LNCAP (cell line): ENCODE measurements around the gene NUDT1.
A peak's percentile ranks its signal among the peaks of the same experiment; 100 is the strongest.

Experiments used
- TF ChIP-seq, protein P1 (sequence below): fragments of 450-650 bp; IDR thresholded peaks from 2 replicates; pipeline ENCODE4 v1.5.1; 2017; ENCODE audit warnings: mild to moderate bottlenecking

The NUDT1 gene

DNA sequence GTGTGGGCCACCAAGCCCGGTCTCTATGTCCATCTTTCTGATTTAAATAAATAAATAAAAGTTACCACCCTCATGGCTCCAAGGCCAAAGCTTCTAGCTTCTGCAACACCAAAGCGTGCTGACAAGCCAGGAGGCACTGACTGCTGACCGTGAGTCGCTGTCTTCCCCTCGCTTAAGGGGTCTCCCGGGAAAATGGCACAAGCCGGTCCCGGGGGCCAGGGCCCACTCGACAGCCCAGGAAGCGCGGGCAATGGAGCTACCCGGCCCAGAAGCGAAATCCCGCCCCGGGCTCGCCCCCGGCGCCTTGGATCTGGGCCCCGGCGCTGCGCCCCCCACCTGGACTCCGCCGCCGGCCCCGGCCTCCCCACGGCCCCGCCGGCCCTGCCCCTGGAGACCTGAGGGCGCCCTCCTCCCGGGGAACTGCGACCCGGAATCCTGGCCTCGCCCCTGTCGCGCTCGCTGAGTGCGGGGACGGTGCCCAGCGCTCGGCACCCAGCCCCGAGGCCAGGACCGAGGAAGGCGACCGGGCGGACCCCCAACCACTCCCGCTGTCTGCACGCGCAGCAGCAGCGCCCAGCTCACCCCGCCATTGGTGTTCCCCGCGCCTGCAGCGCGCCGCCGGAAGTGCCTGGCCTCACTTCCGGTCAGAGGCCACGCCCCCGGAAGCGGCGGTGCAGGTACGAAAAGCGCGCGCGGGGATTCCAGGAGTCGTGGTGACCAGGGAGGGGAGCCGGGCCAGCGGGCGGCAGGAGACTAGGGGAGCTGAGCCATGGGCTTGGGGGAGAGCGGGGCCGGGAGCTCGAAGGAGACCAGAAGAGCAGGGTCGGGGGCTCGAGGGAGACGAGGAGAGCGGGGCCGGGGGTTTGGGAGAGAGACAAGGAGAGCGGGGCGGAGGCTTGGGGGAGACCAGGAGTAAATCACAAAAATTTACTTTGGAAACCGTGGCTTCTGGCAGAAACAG is at the start of gene NUDT1, which contains the start of gene MRM2:
Gene NUDT1, plus strand, starts transcription at position 647 of the 961 bp plus-strand sequence. CDS start 2,349 bp downstream, outside the sequence.
Gene MRM2, minus strand, starts transcription at position 626 of the 961 bp plus-strand sequence. Its CDS starts 36 bp downstream, at position 590.
- TF ChIP-seq, protein P1, sequence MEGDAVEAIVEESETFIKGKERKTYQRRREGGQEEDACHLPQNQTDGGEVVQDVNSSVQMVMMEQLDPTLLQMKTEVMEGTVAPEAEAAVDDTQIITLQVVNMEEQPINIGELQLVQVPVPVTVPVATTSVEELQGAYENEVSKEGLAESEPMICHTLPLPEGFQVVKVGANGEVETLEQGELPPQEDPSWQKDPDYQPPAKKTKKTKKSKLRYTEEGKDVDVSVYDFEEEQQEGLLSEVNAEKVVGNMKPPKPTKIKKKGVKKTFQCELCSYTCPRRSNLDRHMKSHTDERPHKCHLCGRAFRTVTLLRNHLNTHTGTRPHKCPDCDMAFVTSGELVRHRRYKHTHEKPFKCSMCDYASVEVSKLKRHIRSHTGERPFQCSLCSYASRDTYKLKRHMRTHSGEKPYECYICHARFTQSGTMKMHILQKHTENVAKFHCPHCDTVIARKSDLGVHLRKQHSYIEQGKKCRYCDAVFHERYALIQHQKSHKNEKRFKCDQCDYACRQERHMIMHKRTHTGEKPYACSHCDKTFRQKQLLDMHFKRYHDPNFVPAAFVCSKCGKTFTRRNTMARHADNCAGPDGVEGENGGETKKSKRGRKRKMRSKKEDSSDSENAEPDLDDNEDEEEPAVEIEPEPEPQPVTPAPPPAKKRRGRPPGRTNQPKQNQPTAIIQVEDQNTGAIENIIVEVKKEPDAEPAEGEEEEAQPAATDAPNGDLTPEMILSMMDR: peak; percentile 15; the same call in 1 of the 2 replicates

DNA sequence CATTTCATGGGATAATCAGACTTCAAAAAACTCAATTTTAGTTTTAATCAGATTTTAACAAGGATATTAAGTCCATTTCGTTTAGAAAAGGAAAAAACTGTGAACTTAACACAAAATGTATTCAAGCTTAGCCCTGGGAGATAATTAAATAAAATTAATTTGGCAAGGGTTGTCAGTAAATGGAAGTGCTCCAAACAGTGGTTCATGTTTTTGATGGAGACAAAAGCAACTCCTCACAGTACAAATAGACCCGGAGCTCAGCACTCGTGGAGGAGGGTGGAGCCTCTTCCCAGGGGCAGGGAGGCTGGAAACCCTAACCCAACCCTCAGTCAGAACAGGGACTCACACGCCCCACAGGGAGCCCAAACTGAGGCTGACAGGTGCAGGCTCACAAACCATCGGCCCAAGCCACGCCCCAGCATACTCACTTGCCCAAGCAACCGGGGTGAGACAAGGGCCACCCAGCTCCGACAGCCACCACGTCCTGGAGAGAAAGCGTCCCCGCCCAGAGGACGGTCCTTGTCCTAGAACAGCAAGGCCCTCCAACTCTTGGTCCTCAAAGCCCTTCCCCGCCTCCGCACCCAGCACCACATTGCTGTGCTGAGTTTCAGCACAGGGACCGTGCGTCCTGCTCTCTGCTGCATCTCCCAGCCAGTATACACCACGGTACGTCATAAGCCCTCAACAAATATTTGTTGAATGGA is 49.0 kb upstream of the NUDT1 start:
- TF ChIP-seq, protein P1: no peak

DNA sequence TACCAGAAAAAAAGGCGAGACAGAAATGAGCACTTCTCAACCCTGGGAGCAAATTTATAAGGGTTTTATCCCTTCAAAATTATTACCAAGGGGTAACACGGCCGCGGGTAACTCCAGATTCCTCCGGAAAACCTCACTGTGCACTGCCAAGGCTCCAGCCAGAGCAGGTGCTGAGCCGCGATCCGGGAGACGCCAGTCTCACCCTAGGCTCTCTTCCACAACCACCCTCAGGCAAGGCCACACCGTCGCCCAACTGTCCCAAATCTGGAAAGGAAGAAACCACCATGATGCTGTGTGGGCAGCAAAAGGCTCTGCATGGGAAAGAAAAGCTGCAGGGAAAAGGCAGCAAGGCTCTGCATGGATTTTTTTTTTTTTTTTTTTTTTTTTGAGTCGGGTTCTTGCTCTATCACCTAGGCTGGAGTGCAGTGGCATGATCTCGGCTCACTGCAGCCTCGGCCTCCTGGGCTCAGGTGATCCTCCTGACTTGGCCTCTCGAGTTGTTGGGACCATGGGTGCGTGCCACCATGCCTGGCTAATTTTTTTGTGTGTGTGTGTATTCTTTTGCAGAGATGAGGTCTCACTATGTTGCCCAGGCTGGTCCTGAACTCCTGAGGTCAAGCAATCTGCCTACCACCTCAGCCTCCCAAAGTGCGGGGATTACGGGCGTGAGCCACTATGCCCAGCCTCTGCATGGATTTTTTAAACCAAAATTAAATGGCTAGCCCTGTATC is 48.3 kb upstream of the NUDT1 start:
- TF ChIP-seq, protein P1: no peak

DNA sequence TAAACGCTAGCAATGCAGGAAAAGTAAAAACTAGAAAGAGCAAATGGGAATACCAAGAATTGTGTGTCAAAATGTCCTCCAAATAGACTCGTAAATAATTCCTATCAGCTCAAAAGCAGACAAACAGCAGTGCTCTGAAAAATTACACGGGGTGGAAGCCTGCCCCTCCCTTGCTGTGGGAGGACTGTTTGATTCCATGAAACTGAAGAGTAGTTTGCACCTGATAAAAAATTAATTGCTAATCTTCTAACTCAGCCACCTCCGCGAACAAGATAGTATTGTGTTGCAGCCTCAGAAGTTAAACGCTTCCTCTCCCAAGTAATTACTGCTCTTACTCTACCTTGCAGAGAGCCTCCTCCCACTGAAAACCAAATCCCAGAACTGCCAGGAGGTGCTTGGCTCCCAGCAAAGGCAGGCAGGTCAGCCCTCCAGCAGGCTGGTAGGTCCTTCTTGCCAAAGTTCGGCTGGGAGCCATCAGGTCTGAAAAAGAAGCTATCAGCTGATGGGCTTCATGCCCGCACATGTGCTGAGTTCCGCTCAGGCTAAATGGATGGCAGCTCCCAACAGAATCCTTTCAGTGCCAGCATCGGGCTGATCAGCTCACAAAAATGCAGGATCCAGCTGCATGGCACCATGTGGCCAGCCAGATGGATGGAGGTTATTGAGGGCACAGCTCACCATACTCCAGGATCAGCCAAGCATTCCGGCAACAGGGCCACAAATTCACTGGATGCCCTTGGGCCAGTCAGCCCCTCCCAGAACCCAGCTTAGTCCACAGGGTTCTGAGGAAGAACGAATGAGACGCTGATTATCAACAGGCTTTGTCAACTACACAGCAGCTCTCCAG is 46.4 kb upstream of the NUDT1 start:
- TF ChIP-seq, protein P1: no peak

DNA sequence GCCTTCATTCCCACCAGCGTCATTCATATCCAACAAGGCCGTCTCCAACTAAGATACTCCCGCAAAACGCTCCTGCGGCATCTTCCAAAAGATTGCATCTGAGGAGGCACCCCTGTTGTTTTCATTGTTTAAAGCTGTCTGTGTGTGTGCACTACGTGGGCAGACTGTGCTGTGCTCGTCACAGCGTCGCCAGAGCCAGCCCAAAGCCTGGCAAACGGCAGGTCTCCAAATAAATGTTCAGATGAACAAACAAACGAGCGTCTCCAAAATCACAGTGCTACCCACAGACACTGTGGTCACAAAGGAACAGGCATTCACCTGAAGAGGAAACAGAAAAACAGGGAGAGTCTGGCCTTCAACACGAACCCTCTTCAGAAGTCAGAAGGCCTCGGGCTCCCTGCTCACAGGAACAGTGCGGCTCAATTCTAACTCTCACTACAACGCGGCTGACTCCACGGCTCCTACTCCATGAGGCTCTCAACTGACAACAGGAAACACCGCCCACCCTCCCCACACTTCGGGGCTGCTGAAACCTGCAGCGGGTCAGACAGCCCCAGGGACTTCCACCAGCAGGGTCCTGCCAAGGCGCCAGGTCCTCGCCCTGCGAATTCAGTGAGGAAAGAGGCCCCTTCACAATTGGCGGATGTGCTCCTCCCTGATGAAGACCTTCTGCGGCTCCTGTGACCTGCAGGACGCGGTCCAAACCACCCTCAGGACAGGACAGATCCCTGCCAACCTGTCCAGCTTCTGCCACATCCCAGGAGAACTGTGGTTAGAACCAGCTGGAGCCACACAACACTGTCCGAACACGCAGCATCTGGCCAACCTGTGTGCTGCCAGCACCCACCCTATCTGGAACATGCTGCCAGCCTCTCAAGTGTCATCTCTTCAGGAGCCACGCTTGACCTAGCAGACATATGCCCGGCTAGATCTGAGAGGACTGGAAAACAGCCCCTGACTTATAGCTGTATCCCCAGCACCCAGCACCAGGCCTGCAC is 45.3 kb upstream of the NUDT1 start:
- TF ChIP-seq, protein P1: no peak

DNA sequence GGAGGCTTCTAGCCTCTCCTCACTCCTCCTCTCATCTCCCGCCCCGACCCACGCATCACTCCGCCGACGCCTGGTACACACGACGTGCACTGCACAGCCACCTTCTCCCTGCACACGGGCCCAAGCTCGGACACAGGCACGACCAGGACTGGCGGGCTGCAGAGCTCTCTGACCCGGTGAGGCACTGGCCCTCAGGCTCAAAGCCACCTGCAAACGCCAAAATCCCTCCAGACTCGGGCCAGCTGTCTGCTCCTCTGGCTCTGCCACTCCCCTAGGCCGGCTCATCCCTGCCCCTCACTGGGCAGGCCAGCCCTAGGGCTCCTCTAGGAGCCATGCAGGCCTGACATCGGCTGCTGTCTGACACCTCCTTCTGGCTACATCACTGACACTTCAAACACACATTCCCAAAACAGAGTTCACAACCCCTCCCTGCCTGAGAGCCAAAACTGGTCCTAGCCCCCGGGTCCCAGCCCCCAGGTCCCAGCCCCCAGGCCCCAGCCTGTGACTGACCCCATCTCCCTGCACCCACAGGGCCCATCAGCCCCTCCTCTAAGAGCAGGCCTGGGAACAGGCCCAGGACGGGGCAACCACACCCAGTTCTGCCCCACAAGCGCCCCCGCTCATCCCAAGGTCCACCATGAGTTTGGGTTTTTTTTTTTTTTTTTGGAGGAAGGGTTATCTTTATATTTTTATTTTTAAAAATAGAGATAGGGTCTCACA is 44.4 kb upstream of the NUDT1 start:
- TF ChIP-seq, protein P1: no peak
